ENCODE data around the gene RPAP3.

RPAP3 gene

GRCh38 chr12:47617476-47617875 is 88.4 kb downstream of the RPAP3 start:
- TF ChIP-seq CTCF (IDR thresholded peaks at IDR 0.05; ENCODE audit: low read depth, low read length) = no peak
- no peak overlapping the region for H3K4me3 ChIP-seq (ENCODE audit: low read depth, low read length)

GRCh38 chr12:47616440-47616839 is 89.4 kb downstream of the RPAP3 start:
- no peak overlapping the region for H3K4me3 ChIP-seq (ENCODE audit: low read depth, low read length)
- TF ChIP-seq CTCF (IDR thresholded peaks at IDR 0.05; ENCODE audit: low read depth, low read length) = no peak

GRCh38 chr12:47615711-47616110 is 90.1 kb downstream of the RPAP3 start:
- H3K4me3 ChIP-seq (ENCODE audit: low read depth, low read length) = no peak overlapping the region

GRCh38 chr12:47614521-47614920 is 91.3 kb downstream of the RPAP3 start:
- TF ChIP-seq CTCF (IDR thresholded peaks at IDR 0.05; ENCODE audit: low read depth, low read length) = no peak
- no peak overlapping the region for H3K4me3 ChIP-seq (ENCODE audit: low read depth, low read length)

More at GRCh38 chr12:47615711-47616110, 90.1 kb downstream of the RPAP3 start:
- TF ChIP-seq CTCF (IDR thresholded peaks at IDR 0.05; ENCODE audit: low read depth, low read length) = no peak

- no peak for TF ChIP-seq CTCF (IDR thresholded peaks at IDR 0.05; ENCODE audit: low read depth, low read length)
- no peak overlapping the region for H3K4me3 ChIP-seq (ENCODE audit: low read depth, low read length)
Observed at GRCh38 chr12:47612953-47613352, 92.9 kb downstream of the RPAP3 start.

- no peak overlapping the region for H3K4me3 ChIP-seq (ENCODE audit: low read depth, low read length)
- no peak for TF ChIP-seq CTCF (IDR thresholded peaks at IDR 0.05; ENCODE audit: low read depth, low read length)
Observed at GRCh38 chr12:47611906-47612305, 93.9 kb downstream of the RPAP3 start.

All from WI38 (cell line).